Muscle of leg (tissue), 11 donors: Measurements from ENCODE around the gene CCNK. TPM values are rescaled to one million over a fixed set of nuclear protein-coding genes. Genes with fewer than 3 reads are reported as not detected.

Source experiments
- DNase-seq: peaks from one replicate; pipeline ENCODE4 v3.0.0; 2013
- H3K27ac ChIP-seq: one replicate; pipeline ENCODE4 v1.5.1; 2013; ENCODE audit warnings: mild to moderate bottlenecking, low read length, control low read depth
- H3K27me3 ChIP-seq: one replicate; pipeline ENCODE4 v1.6.1; 2013; ENCODE audit warnings: low read length; ENCODE audit not compliant: control insufficient read depth, insufficient read depth
- H3K36me3 ChIP-seq: one replicate; pipeline ENCODE4 v1.6.1; 2013; ENCODE audit warnings: low read length; ENCODE audit not compliant: control insufficient read depth, insufficient read depth
- H3K4me1 ChIP-seq: one replicate; pipeline ENCODE4 v1.6.1; 2013; ENCODE audit warnings: low read length; ENCODE audit not compliant: control insufficient read depth, insufficient read depth
- H3K4me3 ChIP-seq: one replicate; pipeline ENCODE4 v1.5.1; 2013; ENCODE audit warnings: low read length, control low read depth
- H3K9me3 ChIP-seq: replicated peaks from 2 replicates; pipeline ENCODE4 v1.6.1; 2013; ENCODE audit warnings: low read depth, low read length; ENCODE audit not compliant: control insufficient read depth
- WGBS: methylation state at CpG from one replicate; pipeline ENCODE4 v1.1.5; 2013; ENCODE audit warnings: missing lambda C conversion rate; ENCODE audit not compliant: insufficient coverage; 5-methylcytosine and 5-hydroxymethylcytosine counted together
- polyA plus RNA-seq, 8 donors: library from polyadenylated mRNA; unstranded; fragments of 120-200 nt; gene quantifications; one replicate each; pipeline versions ENCODE4 v1.2.1 to v1.2.3, GENCODE V29; 2013; ENCODE audit warnings: inconsistent platforms in 1 of 8, low replicate concordance in 1 of 8; ENCODE audit not compliant: insufficient read length in 8 of 8, insufficient read depth in 1 of 8
- total RNA-seq: library from RNA; stranded (reverse); fragments of 120-200 nt; gene quantifications from one replicate; pipeline ENCODE4 v1.2.4, GENCODE V29; 2013

Gene CCNK
- total and polyA plus RNA-seq, 9 donors, result 18.0 to 41.9 (median 35.1) TPM

DNA sequence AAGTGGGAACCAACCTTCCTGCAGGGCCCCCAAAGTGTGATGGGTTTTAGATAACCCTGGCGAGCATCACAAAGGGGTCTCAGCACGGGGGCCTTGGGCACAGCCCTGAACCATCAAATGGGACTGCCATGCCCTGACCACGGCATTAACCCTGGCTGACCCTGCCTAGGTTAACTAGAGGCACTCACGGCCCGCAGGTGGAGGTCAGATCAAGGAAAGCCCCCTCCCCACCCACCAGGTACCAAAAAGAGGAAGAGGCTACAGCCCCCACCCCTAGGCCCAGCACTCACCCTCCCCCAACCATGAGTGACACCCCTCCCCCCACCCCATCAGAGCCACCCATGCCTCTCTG, 42.5 kb downstream of the CCNK start:
- Histone ChIP-seq H3K9me3 (no peaks in the 10 kb centered on the region), H3K4me3 (no peak overlapping the region), H3K27ac (no peak overlapping the region), H3K27me3 (peaks cover 2% of the 10 kb centered on the region), H3K36me3 (no peaks in the 10 kb centered on the region), H3K4me1 (peaks cover 27% of the 10 kb centered on the region)
- no peak for DNase-seq
- 55% methylated on average over 3 of the region's 5 CpGs for WGBS

DNA sequence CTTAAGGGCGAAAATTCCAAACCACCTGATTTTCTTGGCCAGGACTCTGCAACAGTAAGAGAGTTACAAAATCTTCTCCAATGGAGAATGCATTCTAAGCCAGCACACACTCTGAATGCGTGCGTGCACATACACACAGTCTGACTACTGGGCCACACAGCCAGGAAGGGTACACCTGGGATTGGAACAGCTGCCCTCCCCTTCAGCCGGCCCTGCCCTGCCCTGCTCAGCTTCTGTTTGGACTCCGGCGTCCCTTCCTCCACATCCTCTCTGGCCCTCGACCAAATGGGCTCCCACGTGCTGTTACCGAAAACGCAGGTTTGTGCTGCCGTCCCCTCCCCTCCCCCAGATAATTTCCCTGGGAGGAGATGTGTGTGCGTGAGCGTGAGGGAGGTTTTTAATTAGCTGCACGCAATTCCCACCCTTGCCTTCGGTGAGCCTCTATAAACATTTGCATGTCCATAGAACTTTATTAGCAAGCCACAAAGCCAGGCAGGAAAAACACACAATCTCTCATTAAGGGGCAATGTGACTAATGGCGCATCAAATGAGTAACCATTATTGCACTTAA, 43.0 kb downstream of the CCNK start:
- no peak overlapping the region for H3K27ac ChIP-seq
- H3K4me1 ChIP-seq, result peaks cover 27% of the 10 kb centered on the region
- H3K4me3 ChIP-seq, result no peak overlapping the region
- no peaks in the 10 kb centered on the region for H3K9me3 ChIP-seq
- H3K27me3 ChIP-seq, result peaks cover 2% of the 10 kb centered on the region
- DNase-seq, result no peak
- H3K36me3 ChIP-seq, result no peaks in the 10 kb centered on the region
- WGBS, result 57% methylated on average over 7 of the region's 16 CpGs

DNA sequence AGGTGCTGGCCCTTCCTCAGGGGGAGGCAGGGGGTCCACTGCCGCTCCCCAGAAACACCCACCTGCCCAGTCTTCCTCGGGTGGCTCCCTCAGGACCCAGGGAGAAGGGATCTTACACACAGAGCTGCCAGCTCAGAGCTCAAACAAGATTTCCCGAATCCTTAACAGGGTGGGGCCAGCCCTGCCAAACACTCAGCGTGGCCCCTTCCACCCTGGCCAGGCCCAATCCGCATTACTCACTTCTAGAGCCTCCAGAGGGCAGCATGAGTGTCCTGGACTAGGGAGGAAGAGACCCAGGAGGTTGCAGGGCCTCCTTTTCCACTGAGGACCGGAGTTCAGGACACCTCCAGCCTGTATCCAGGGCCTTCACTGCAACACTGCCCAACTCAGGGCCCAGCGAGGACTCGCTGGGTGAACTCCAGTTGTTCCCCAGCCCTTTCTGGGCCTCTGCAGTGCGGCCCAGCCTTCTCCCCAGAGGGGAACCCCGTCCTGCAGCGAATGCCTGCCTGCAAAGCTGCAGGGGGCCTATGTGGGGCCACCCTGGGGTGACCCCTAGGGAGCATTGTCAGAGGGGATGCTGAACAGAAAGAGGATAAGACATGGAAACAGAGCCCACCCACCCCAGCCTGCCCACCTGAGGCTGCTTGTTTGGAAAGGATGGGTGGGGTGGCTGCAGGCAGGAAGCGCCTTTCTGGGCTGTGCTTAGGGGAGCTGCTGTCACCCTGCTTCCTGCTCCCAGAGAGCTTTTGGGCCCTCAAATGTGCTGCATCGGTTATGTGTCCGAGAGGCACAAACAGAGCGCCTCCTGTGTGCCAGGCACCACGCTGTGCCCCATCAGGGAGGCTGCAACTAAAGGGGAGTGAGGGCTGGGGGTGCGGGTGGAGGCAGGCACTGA, 43.8 kb downstream of the CCNK start:
- Histone ChIP-seq H3K27ac (no peak overlapping the region), H3K4me1 (peaks cover 28% of the 10 kb centered on the region), H3K27me3 (peaks cover 2% of the 10 kb centered on the region), H3K36me3 (no peaks in the 10 kb centered on the region), H3K4me3 (no peak overlapping the region), H3K9me3 (no peaks in the 10 kb centered on the region)
- WGBS, result 63% methylated on average over 14 of the region's 17 CpGs
- no peak for DNase-seq

DNA sequence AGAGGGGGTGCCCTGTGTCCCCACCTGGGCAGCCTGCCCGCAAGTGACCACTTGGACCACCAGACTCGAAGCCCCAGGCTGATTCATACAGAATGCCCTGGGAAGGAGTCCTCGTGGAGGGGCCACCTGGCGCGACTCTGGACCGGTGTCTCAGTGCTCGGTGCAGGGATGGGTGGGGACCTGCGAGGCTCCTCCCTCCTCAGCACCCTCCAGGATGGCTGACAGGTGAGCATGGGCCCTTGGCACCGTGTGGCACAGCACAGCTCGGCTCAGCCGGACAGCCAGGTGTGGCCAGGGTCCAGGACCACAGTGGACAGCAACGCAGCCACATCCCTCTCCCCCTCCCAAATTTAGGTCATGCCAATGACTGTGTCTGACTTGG, 44.5 kb downstream of the CCNK start:
- Histone ChIP-seq H3K4me1 (peaks cover 28% of the 10 kb centered on the region), H3K27ac (no peak overlapping the region)

DNA sequence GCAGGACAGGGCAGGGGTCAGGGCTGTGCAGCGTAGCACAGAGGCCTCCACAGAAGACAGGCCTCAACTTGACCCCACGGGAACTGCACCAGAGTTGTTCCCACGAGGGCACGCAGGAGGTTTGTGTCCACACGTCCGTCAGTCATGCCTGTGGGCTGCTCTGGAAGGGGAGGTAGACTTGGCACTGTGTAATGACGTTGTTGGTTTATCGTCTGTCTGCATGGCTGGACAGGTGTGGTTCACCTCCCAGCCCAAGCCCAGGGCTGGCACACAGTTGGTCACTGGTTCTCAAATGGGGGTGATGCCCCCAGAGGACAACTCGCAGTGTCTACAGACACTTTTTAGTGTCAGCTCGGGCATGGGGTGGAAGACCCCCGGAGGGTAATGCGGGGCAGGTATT, 45.8 kb downstream of the CCNK start:
- 93% methylated on average over 10 of the region's 12 CpGs for WGBS
- peaks cover 2% of the 10 kb centered on the region for H3K27me3 ChIP-seq
- no peak overlapping the region for H3K27ac ChIP-seq
- H3K36me3 ChIP-seq, result no peaks in the 10 kb centered on the region
- H3K4me3 ChIP-seq, result no peak overlapping the region
- peaks cover 32% of the 10 kb centered on the region for H3K4me1 ChIP-seq
- no peak for DNase-seq
- H3K9me3 ChIP-seq, result no peaks in the 10 kb centered on the region

More for the DNA sequence above, 44.5 kb downstream of the CCNK start:
- Histone ChIP-seq H3K27me3 (peaks cover 2% of the 10 kb centered on the region), H3K4me3 (no peak overlapping the region), H3K36me3 (no peaks in the 10 kb centered on the region), H3K9me3 (no peaks in the 10 kb centered on the region)
- DNase-seq, result no peak
- 95% methylated on average over 10 of the region's 12 CpGs for WGBS

DNA sequence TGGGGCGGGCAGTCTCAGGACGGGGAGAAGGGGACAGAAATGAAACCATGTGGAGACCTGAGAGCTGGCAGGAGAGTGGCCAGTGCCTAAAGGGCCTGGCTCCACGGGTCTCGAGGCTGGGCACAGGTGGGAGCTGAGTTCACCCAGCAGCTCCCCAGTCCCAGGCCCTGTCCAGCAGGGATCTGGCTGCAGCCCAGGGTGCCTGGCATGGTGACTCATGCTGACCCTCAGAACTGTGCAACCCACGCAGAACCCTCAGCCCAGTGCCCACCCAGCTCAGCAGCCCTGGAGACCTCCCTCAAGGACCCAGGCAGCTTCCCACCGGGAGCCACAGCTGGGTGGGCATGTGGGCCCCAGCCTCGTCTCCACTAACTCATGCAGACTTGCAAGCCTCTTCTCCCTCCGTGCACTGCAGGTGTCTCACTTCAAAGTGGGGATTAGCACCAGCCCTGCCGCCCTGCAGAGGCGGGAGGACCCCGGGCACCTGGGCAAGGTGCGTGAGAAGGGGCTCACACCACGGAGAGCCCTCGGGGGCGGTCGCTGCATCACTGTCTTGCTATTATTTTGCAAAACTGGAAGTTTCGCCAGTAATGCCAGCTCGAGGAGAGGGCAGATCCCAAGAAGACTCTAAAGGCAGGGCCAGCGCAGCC, 46.3 kb downstream of the CCNK start:
- no peak overlapping the region for H3K4me3 ChIP-seq
- 75% methylated on average over 18 of the region's 19 CpGs for WGBS

DNA sequence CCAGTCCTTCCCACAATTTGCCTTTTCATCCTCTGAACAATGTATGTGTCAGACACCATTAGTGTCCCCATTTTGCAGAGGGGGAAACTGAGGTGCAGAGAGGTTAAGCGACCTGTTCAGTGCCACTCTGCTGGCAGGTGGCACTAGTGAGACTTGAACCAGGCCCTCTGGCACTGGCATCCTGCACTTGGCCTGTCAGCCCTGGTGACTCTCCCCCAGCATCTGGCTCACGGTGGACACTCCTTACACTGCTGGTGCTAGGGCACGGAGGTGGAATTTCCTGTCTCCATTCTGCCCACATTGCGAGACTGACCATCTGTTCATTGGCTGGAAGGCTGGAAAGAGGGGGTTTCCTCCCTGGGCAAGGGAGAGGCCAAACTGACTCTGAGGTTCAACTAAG, 48.7 kb downstream of the CCNK start:
- Histone ChIP-seq H3K4me1 (peaks cover 11% of the 10 kb centered on the region), H3K4me3 (no peak overlapping the region), H3K9me3 (no peaks in the 10 kb centered on the region), H3K27me3 (peaks cover 2% of the 10 kb centered on the region), H3K36me3 (no peaks in the 10 kb centered on the region), H3K27ac (no peak overlapping the region)
- no peak for DNase-seq
- 60% methylated on average over 1 of the region's 4 CpGs for WGBS

More for the DNA sequence above, 46.3 kb downstream of the CCNK start:
- peaks cover 2% of the 10 kb centered on the region for H3K27me3 ChIP-seq
- DNase-seq, result no peak
- H3K4me1 ChIP-seq, result peaks cover 29% of the 10 kb centered on the region
- no peak overlapping the region for H3K27ac ChIP-seq
- H3K9me3 ChIP-seq, result no peaks in the 10 kb centered on the region
- no peaks in the 10 kb centered on the region for H3K36me3 ChIP-seq

DNA sequence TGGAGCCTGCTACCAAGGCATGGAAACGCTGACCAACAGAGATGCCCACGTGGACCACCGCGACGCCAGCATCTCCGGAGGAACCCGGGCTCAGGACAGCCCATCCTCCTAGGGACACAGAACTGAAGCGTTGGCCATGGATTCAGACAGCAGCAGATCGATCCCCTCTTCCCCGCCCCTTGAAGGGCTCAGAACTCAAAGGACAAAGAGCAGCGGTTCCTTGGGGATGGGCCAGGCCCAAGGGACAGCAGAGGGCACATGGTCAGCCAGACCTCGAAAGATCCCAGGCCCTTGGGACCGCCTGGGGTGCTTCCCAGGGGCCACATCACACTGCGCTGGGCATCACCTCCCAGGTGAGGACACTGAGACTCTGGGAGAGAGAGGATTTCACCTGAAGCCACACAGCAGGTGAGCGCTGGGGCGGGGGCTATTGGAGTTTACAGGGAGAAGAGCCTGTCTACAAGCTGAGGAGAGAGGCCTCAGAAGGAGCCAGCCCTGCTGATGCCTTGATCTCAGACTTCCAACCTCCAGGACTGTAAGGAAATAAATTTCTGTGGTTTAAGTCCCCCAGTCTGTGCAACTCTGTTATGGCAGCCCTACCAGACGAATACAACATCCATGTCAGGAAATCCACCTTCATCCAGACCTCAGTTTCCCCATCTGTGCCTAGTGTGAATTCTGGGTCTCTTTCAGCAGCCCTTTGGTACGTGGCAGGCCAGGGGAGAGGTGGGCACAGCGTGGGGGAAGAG, 49.4 kb downstream of the CCNK start:
- H3K27ac ChIP-seq, result peak overlapping the region; percentile 45
- 80% methylated on average over 16 of the region's 19 CpGs for WGBS
- peaks cover 6% of the 10 kb centered on the region for H3K4me1 ChIP-seq
- H3K9me3 ChIP-seq, result no peaks in the 10 kb centered on the region
- H3K36me3 ChIP-seq, result no peaks in the 10 kb centered on the region
- DNase-seq, result no peak
- H3K4me3 ChIP-seq, result no peak overlapping the region
- H3K27me3 ChIP-seq, result peaks cover 2% of the 10 kb centered on the region

DNA sequence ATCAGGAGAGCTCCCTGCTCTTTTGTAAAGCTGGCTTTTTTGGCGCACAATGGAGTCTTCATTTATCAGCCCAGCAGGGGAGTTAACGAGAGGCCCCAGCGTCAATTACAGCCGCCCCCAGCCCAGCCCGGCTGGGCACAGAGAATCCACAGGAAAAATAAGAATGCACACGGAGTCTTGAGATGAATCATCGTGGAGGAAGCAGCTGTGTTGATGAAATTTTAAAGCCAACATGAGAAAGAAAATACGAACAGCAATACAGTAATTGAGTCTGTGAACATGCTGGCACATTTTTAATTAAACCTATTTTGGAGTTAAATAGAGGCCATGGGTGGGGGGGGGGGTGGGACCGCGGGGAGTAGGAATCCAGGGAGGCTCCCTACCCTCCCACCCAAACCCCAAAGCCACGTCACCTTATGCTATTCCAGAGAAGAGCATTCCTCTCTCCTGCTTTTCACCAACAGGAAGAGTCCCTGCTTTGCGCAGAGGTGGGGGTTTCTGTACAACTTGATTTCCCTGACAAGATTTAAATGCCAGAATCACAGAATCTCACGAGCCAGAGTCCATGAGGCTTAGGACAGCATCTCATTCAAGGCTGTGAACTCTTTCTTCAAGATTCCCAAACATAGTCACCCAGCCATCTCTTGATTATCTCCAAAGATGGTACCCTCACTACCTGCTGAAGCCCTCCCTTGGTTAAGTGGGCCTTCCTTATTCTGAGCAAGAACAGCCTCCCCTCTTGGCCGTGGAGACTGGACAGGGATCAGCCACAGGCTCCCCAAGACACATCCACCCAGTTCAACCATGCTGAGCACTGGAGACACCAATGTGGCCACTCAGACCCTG, 50.3 kb downstream of the CCNK start:
- Histone ChIP-seq H3K9me3 (no peaks in the 10 kb centered on the region), H3K4me3 (no peak overlapping the region), H3K36me3 (no peaks in the 10 kb centered on the region), H3K27me3 (peaks cover 2% of the 10 kb centered on the region), H3K4me1 (peaks cover 6% of the 10 kb centered on the region), H3K27ac (peak overlapping the region; percentile 45)
- 45% methylated on average over 6 of the region's 14 CpGs for WGBS
- no peak for DNase-seq
